ENCODE measurements around the gene CD36.

The CD36 gene

GRCh38 chr7:80600046-80600445 is 38.4 kb upstream of the CD36 start:
- TF ChIP-seq CTCF (IDR thresholded peaks at IDR 0.05; ENCODE audit: borderline replicate concordance, insufficient read depth, low read depth, low read length) = no peak
- no peak overlapping the region for H3K4me3 ChIP-seq (ENCODE audit: low read depth, low read length)

DNA sequence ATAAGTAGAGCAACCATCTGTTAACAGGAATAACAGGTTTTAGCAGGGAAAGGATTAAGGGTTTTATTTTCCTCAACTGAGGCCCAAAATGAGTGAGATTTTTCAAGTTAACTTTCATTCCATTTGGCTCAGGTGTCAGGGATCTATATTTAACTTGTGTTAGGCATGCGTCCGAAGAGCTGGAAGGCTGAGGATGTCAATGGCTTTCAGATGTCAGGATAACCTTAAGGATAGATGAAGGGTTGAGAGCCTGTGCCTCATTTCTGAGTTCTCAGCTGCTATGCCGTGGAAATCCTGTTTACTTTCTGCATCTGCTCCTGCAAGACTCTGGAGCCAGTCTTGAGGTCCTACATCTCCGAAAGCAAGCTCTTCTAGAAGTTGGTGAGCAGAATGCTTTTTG is 36.4 kb upstream of the CD36 start:
- H3K4me3 ChIP-seq (ENCODE audit: low read depth, low read length) = no peak overlapping the region
- no peak for TF ChIP-seq CTCF (IDR thresholded peaks at IDR 0.05; ENCODE audit: borderline replicate concordance, insufficient read depth, low read depth, low read length)

GRCh38 chr7:80603940-80604339 is 34.5 kb upstream of the CD36 start:
- H3K4me3 ChIP-seq (ENCODE audit: low read depth, low read length) = no peak overlapping the region

DNA sequence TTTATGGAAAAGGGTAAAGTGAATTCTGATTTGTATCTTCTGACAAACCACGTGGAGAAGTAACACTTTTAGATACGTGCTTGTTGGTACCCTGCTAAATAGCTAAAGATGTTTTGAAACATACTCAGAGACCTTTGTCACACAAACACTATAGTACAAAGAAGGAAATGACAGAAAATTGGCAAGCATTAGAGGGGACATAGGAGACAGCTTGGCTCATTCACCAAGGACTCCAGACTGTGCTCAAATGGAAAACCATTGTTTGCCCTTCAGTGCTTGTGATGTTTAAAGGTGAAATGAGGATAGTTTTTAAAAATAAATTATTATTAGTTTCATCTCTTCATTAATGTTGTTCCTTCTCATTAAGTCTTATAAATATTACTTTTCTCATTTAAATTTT is 34.0 kb upstream of the CD36 start:
- TF ChIP-seq CTCF (IDR thresholded peaks at IDR 0.05; ENCODE audit: borderline replicate concordance, insufficient read depth, low read depth, low read length) = no peak
- H3K4me3 ChIP-seq (ENCODE audit: low read depth, low read length) = no peak overlapping the region

More at GRCh38 chr7:80603940-80604339, 34.5 kb upstream of the CD36 start:
- TF ChIP-seq CTCF (IDR thresholded peaks at IDR 0.05; ENCODE audit: borderline replicate concordance, insufficient read depth, low read depth, low read length) = no peak

DNA sequence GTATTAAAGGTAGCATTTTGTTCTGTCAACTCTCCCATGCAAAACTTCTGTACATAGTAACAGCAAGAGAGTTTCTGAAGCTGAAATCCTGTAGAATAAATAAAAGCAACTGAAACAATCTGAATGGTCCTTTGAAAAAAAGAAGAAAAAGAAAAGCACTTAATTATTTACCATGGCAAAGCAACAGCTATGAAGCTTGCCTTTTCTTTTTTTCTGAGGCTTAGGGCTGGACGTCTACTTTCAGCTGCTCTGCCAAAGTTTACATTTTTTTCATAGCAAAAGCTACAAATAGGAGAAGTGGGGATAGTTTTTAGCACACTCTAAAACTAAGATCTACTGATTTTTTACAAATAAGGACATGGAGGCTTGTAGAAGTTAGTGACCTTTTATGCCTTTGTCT is 31.3 kb upstream of the CD36 start:
- H3K4me3 ChIP-seq (ENCODE audit: low read depth, low read length) = no peak overlapping the region
- TF ChIP-seq CTCF (IDR thresholded peaks at IDR 0.05; ENCODE audit: borderline replicate concordance, insufficient read depth, low read depth, low read length) = no peak

DNA sequence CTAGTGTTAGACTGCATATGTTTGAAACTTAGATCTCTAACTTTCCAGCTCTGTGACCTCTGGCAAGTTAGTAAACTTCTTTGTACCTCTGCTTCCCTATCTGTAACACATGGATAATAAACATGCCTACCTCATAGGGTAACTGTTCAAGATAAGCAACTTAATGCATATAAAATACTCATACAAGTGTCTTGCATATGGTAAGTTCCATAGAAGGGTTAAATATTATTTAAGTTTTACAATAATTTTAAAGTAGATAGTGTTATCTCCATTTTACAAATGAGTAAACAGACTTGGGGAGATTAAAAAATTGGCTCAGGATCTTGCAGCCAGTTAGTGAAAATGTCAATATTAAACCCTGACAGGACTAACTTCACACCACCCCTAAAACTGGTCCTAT is 30.1 kb upstream of the CD36 start:
- TF ChIP-seq CTCF (IDR thresholded peaks at IDR 0.05; ENCODE audit: borderline replicate concordance, insufficient read depth, low read depth, low read length) = no peak
- no peak overlapping the region for H3K4me3 ChIP-seq (ENCODE audit: low read depth, low read length)

DNA sequence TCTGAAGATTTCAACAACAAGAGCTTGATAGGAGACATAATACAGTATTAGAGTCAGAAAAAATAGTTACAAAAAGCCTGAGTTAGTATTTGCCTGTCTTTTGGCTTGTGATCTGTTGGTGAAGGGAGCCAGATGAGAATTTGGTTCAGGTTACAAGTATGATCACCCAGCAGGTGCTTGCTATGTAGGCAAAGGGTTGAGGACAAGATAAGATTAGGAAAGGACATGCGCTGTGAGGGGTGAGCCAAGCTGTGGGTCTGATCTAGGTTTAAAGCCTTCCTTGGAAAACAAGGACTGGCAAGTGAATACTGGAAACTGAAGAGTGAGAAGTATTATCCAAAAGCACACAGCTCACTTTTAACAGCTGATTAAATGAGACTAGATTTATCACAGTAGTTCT is 28.7 kb upstream of the CD36 start:
- no peak for TF ChIP-seq CTCF (IDR thresholded peaks at IDR 0.05; ENCODE audit: borderline replicate concordance, insufficient read depth, low read depth, low read length)
- no peak overlapping the region for H3K4me3 ChIP-seq (ENCODE audit: low read depth, low read length)

Measured in GM12875 (cell line).